Neutrophil (primary cell): ENCODE data around the gene EIF2A.

Experiments used
- H3K27ac ChIP-seq: fragments of 200-600 bp; sonication (generic); 2 replicates; pipeline ENCODE4 v1.5.1; 2016; ENCODE audit warnings: mild to moderate bottlenecking, moderate library complexity
- H3K27me3 ChIP-seq: fragments of 200-600 bp; sonication (generic); 2 replicates; pipeline ENCODE4 v1.6.0; 2016; ENCODE audit warnings: mild to moderate bottlenecking
- H3K36me3 ChIP-seq: fragments of 200-600 bp; sonication (generic); 2 replicates; pipeline ENCODE4 v1.5.1; 2017
- H3K4me1 ChIP-seq, 2 experiments: fragments of 200-600 bp in 1 of 2; sonication (generic) in 1 of 2; 1 replicate in 1 of 2; 2 replicates in 1 of 2; pipeline versions ENCODE4 v1.5.1 to v1.6.1; 2013 to 2016; ENCODE audit warnings: low read depth in 1 of 2, low read length in 1 of 2, mild to moderate bottlenecking in 1 of 2, moderate library complexity in 1 of 2; ENCODE audit not compliant: control insufficient read depth in 1 of 2, insufficient read depth in 1 of 2
- H3K4me3 ChIP-seq, 2 experiments: fragments of 200-600 bp in 1 of 2; sonication (generic) in 1 of 2; 1 replicate in 1 of 2; 2 replicates in 1 of 2; pipeline ENCODE4 v1.5.1; 2013 to 2016; ENCODE audit warnings: low read depth in 1 of 2, low read length in 1 of 2, mild to moderate bottlenecking in 1 of 2, moderate library complexity in 1 of 2
- H3K9me3 ChIP-seq: fragments of 200-600 bp; sonication (generic); 2 replicates; pipeline ENCODE4 v1.5.1; 2016
- TF ChIP-seq, protein P1 (sequence below): fragments of 200-600 bp; sonication (generic); IDR thresholded peaks from 2 replicates; pipeline ENCODE4 v1.5.1; 2016; ENCODE audit warnings: antibody characterized with exemption

EIF2A gene

GRCh38 chr3:150582620-150583019 lies 36.0 kb downstream of the EIF2A start:
- Histone ChIP-seq H3K4me3 (no peak overlapping the region), H3K27ac (no peak overlapping the region), H3K4me1 (no peaks in the 10 kb centered on the region), H3K9me3 (no peaks in the 10 kb centered on the region), H3K36me3 (peaks cover 49% of the 10 kb centered on the region), H3K27me3 (no peaks in the 10 kb centered on the region)
- TF ChIP-seq, protein P1, sequence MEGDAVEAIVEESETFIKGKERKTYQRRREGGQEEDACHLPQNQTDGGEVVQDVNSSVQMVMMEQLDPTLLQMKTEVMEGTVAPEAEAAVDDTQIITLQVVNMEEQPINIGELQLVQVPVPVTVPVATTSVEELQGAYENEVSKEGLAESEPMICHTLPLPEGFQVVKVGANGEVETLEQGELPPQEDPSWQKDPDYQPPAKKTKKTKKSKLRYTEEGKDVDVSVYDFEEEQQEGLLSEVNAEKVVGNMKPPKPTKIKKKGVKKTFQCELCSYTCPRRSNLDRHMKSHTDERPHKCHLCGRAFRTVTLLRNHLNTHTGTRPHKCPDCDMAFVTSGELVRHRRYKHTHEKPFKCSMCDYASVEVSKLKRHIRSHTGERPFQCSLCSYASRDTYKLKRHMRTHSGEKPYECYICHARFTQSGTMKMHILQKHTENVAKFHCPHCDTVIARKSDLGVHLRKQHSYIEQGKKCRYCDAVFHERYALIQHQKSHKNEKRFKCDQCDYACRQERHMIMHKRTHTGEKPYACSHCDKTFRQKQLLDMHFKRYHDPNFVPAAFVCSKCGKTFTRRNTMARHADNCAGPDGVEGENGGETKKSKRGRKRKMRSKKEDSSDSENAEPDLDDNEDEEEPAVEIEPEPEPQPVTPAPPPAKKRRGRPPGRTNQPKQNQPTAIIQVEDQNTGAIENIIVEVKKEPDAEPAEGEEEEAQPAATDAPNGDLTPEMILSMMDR = no peak

DNA sequence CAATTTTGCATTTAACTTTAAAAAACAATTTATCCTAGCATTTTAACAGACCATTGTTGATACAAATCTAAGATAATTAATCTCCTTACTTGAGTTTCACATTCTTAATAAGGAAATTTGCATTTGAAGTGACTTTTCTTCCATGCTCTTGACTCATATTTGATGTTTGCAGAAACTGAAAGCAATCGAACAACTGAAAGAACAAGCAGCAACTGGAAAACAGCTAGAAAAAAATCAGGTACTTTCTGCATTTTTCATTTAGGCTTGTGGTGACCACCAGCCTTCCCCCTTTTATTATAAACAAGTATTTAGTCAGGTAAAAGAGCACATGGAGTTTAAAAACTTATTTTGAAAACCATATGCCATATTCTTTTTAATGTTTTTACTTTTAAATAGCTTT lies 36.4 kb downstream of the EIF2A start:
- H3K4me3 ChIP-seq = no peak overlapping the region
- H3K27me3 ChIP-seq = no peaks in the 10 kb centered on the region
- no peaks in the 10 kb centered on the region for H3K4me1 ChIP-seq
- no peak overlapping the region for H3K27ac ChIP-seq
- TF ChIP-seq, protein P1 = no peak
- no peaks in the 10 kb centered on the region for H3K9me3 ChIP-seq
- H3K36me3 ChIP-seq = peaks cover 49% of the 10 kb centered on the region

- Histone ChIP-seq H3K4me3 (no peak overlapping the region), H3K27ac (no peak overlapping the region), H3K27me3 (no peaks in the 10 kb centered on the region), H3K4me1 (no peaks in the 10 kb centered on the region), H3K36me3 (peaks cover 24% of the 10 kb centered on the region), H3K9me3 (no peaks in the 10 kb centered on the region)
- TF ChIP-seq, protein P1 = no peak
Measured at GRCh38 chr3:150588027-150588830, 41.6 kb downstream of the EIF2A start.

DNA sequence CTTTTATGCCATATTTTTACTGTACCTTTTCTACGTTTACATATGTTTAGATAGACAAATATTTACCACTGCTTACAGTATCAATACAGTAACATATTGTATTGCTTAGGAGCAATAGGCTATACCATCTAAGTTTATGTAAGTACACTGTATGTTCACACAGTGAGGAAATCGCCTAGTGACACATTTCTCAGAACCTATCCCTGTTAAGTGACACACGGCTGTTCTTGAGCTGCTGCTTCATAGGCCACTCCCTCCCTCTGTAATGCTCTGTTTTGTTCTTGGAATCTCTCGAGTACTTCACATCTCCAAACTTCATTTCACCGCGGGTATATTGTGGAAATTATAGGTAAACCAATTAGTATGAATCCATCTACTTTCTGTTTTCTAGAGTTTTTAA lies 43.2 kb downstream of the EIF2A start:
- Histone ChIP-seq H3K4me1 (no peaks in the 10 kb centered on the region), H3K9me3 (no peaks in the 10 kb centered on the region), H3K4me3 (no peak overlapping the region), H3K27ac (no peak overlapping the region), H3K36me3 (peaks cover 12% of the 10 kb centered on the region), H3K27me3 (no peaks in the 10 kb centered on the region)
- TF ChIP-seq, protein P1 = no peak

GRCh38 chr3:150594150-150594549 lies 47.6 kb downstream of the EIF2A start:
- Histone ChIP-seq H3K4me1 (no peaks in the 10 kb centered on the region), H3K27ac (no peak overlapping the region), H3K9me3 (no peaks in the 10 kb centered on the region), H3K4me3 (no peak overlapping the region), H3K27me3 (no peaks in the 10 kb centered on the region), H3K36me3 (no peaks in the 10 kb centered on the region)
- TF ChIP-seq, protein P1 = no peak
